Vagina (tissue), 2 donors: ENCODE data around the gene GALNTL6. TPM values are rescaled to one million over a fixed set of nuclear protein-coding genes. Genes with fewer than 3 reads are reported as not detected.

Experiments
- DNase-seq, 2 donors: peaks; one replicate each; pipeline ENCODE4 v3.0.0-alpha.2; 2017; ENCODE audit errors: extremely low spot score in 2 of 2
- H3K27ac ChIP-seq: fragments of 200-600 bp; sonication (generic); one replicate; pipeline ENCODE4 v1.5.1; 2019
- H3K27me3 ChIP-seq: fragments of 200-600 bp; sonication (generic); one replicate; pipeline ENCODE4 v1.5.1; 2019
- H3K36me3 ChIP-seq, 2 donors: fragments of 200-600 bp; sonication (generic); one replicate each; pipeline ENCODE4 v1.5.1; 2017 to 2019
- H3K4me1 ChIP-seq: fragments of 200-600 bp; sonication (generic); one replicate; pipeline ENCODE4 v1.5.1; 2019
- H3K4me3 ChIP-seq, 2 donors: fragments of 200-600 bp; sonication (generic); 1 replicate in 1 of 2; 2 replicates in 1 of 2; pipeline ENCODE4 v1.5.1; 2016 to 2019
- H3K9me3 ChIP-seq: fragments of 200-600 bp; sonication (generic); one replicate; pipeline ENCODE4 v1.5.1; 2019
- POLR2A ChIP-seq, 2 donors: fragments of 450-650 bp; IDR thresholded peaks; one replicate each; pipeline ENCODE4 v1.6.1; 2017; ENCODE audit warnings: antibody characterized with exemption in 2 of 2, mild to moderate bottlenecking in 2 of 2, moderate library complexity in 2 of 2
- POLR2AphosphoS5 ChIP-seq, 2 donors: sonication (generic); formaldehyde crosslinking; IDR thresholded peaks; one replicate each; pipeline ENCODE4 v1.9.0; 2017; ENCODE audit warnings: antibody characterized with exemption in 2 of 2, mild to moderate bottlenecking in 2 of 2, low read depth in 1 of 2; ENCODE audit not compliant: insufficient read depth in 1 of 2
- intact Hi-C: fragments of 100-400 bp; cut with DNase I; formaldehyde crosslinking; loops from one replicate; pipeline ENCODE4 v1.15.1; 2023
- total RNA-seq: library from RNA; depleted of rRNA; stranded (reverse); fragments of >200 nt; gene quantifications from one replicate; pipeline ENCODE4 v1.2.3, GENCODE V29; 2016
- TF ChIP-seq, protein P1 (sequence below), 3 experiments: fragments of 450-650 bp in 2 of 3; fragments of 200-600 bp in 1 of 3; sonication (generic) in 1 of 3; IDR thresholded peaks; one replicate each; pipeline ENCODE4 v1.5.1; 2017 to 2019; ENCODE audit warnings: antibody characterized with exemption in 3 of 3, mild to moderate bottlenecking in 2 of 3, moderate library complexity in 2 of 3

GALNTL6 gene
- total RNA-seq, 1 donor from 2014 or later: 0.74 TPM

DNA sequence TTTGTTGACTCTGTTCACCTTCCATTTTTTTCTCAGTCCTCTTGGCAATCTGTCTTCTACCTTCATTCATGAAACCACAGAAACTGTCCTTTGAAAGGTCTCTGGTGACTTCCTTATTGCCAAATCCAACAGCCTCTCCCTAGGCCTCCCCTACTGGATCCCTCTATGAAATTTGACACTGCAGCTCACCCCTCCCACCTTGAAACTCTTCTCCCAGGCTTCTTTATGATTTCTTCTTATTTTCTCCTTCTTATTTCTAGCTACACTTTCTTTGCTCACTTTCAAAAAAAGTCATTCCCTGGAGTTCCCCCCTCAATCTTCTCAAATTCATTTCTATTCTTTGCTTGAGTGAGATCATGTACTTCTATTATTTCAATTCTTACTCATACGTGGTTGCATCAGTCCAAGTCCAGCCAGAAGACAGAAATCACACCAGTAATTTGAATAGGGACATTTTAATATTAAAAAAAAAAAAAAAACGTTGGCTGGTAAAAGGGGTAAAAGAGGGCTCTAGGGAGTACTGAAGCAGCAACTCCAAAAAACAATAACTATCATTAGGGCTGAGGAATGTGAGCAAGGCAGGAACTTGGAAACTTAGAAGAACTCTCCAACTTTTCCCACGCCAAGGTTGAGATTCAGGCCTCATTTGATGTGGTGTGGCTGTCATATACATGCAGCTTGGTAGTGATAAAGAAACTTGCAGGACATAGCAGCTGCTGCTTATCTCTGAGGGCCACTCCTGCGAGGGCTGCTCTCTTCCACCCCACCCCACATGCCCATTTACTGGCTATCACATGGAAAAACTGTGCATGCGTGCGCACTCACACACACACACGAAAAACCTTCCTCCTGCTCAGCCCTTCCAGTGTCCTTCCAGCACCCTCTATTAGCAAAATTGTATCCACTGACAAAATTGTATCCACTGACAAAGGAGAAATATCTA is 1185.6 kb downstream of the GALNTL6 start:
- H3K27me3 ChIP-seq: no peaks in the 10 kb centered on the region
- no peak overlapping the region for H3K27ac ChIP-seq
- no peaks in the 10 kb centered on the region for H3K4me1 ChIP-seq
- no peak for DNase-seq
- intact Hi-C loops: no loop called here
- no peaks in the 10 kb centered on the region for H3K9me3 ChIP-seq
- no peak overlapping the region for H3K4me3 ChIP-seq
- no peaks in the 10 kb centered on the region for H3K36me3 ChIP-seq
- TF ChIP-seq POLR2AphosphoS5 (IDR thresholded peaks at IDR 0.05; ENCODE audit: insufficient read depth in 1 of 2, low read depth in 1 of 2): no peak
- TF ChIP-seq, protein P1, sequence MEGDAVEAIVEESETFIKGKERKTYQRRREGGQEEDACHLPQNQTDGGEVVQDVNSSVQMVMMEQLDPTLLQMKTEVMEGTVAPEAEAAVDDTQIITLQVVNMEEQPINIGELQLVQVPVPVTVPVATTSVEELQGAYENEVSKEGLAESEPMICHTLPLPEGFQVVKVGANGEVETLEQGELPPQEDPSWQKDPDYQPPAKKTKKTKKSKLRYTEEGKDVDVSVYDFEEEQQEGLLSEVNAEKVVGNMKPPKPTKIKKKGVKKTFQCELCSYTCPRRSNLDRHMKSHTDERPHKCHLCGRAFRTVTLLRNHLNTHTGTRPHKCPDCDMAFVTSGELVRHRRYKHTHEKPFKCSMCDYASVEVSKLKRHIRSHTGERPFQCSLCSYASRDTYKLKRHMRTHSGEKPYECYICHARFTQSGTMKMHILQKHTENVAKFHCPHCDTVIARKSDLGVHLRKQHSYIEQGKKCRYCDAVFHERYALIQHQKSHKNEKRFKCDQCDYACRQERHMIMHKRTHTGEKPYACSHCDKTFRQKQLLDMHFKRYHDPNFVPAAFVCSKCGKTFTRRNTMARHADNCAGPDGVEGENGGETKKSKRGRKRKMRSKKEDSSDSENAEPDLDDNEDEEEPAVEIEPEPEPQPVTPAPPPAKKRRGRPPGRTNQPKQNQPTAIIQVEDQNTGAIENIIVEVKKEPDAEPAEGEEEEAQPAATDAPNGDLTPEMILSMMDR (IDR thresholded peaks at IDR 0.05): no peak
- no peak for TF ChIP-seq POLR2A (IDR thresholded peaks at IDR 0.05)

DNA sequence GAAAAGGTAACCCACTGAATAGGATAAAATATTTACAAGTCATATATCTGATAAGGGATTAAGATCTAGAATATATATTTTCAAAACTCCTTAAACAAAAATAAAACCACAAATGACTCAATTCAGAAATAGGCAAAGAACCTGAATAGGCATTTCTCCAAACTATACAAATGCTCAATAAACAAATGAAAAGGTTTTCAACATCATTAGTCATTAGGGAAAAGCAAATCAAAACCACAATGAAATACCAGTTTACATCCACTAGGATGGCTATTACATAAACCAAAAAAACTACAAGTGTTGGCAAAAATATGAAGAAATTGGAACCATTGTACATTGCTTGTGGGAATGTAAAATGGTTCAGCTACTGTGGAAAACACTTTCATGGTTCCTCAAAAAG is 1188.4 kb downstream of the GALNTL6 start:
- H3K4me1 ChIP-seq: no peaks in the 10 kb centered on the region
- no peaks in the 10 kb centered on the region for H3K36me3 ChIP-seq
- no peaks in the 10 kb centered on the region for H3K27me3 ChIP-seq
- no peak for DNase-seq
- no peak overlapping the region for H3K4me3 ChIP-seq
- intact Hi-C loops: no loop called here
- no peaks in the 10 kb centered on the region for H3K9me3 ChIP-seq
- TF ChIP-seq POLR2A (IDR thresholded peaks at IDR 0.05): no peak
- TF ChIP-seq, protein P1 (IDR thresholded peaks at IDR 0.05): no peak
- no peak for TF ChIP-seq POLR2AphosphoS5 (IDR thresholded peaks at IDR 0.05; ENCODE audit: insufficient read depth in 1 of 2, low read depth in 1 of 2)
- no peak overlapping the region for H3K27ac ChIP-seq

DNA sequence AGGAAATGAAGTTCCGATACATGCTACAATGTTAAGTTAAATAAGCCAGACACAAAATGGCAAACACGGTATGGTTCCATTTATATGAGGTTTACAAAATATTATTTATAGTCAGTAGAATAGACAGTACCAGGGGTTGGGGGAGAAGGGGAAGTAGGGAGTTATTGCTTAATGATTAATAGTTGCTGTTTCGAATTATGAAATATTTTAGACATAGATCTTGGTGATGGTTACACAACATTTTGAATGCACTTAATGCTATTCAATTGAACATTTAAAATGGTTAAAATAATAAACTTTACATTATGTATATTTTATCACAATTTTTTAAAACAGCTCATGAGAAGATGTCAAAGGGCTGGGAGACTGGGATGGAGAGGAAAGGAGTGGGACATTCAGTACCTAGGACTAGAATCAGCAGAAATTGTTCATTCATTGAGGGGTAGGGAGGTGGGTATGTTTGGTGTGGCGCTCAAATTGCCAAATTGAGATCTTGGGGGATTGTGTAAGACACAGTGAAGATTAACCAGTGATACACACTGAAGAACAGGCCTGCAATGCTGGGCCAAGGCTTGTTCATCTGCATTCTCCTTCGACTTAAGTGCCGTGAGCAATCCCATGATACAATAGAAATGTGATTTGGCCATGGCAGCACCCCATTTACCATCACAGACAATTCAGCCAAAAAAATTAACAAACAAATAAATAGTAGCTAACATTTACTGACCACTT is 1189.8 kb downstream of the GALNTL6 start:
- Histone ChIP-seq H3K4me1 (no peaks in the 10 kb centered on the region), H3K4me3 (no peak overlapping the region), H3K27ac (no peak overlapping the region), H3K9me3 (no peaks in the 10 kb centered on the region), H3K27me3 (no peaks in the 10 kb centered on the region), H3K36me3 (no peaks in the 10 kb centered on the region)
- no peak for TF ChIP-seq POLR2AphosphoS5 (IDR thresholded peaks at IDR 0.05; ENCODE audit: insufficient read depth in 1 of 2, low read depth in 1 of 2)
- TF ChIP-seq, protein P1 (IDR thresholded peaks at IDR 0.05): no peak
- TF ChIP-seq POLR2A (IDR thresholded peaks at IDR 0.05): no peak
- DNase-seq: no peak
- intact Hi-C loops: no loop called here

DNA sequence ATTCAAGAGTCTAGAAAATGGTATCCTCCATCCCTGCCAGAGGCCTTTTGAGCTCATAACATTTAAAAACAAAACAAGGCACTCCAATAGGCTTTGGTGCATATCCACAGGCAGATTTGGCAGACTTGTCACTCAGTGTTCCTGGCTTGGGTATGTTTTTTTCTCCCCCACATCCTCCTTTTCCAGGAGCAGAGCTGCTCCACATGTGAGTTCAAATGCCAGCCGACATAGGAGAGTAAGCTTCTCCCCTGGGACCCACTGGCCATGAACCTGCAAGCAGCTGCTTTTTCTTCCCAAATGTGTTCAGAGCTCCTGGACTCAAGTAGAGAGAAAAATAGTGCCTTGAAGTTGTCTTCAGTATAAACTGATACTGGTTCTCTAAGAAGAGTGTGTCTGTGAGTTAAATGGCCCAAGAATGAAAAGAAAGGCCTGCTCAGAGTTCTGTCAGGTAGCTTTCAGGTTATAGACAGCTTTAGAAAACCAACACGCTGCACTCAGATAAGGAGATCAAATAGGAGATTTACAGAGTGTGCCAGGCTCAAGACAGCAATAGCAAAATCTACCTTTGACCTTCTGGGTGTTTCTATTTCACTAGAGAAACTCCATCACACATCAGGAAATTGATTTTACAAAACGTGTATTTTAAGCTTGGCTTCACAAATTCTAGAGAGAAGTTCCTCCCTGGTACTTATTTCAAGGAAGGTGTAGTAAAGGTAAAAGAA is 1192.9 kb downstream of the GALNTL6 start:
- TF ChIP-seq POLR2AphosphoS5 (IDR thresholded peaks at IDR 0.05; ENCODE audit: insufficient read depth in 1 of 2, low read depth in 1 of 2) (no peak), POLR2A (IDR thresholded peaks at IDR 0.05) (no peak)
- TF ChIP-seq, protein P1 (IDR thresholded peaks at IDR 0.05): no peak
- intact Hi-C loops: no loop called here
- H3K4me3 ChIP-seq: no peak overlapping the region
- no peaks in the 10 kb centered on the region for H3K36me3 ChIP-seq
- no peak for DNase-seq
- H3K4me1 ChIP-seq: no peaks in the 10 kb centered on the region
- H3K27ac ChIP-seq: no peak overlapping the region
- no peaks in the 10 kb centered on the region for H3K27me3 ChIP-seq
- H3K9me3 ChIP-seq: no peaks in the 10 kb centered on the region
